ENCODE data around the gene SEMA7A.
"Not testable (repeated sequence)": the region's sequence is repeated elsewhere in the genome, so short reads cannot be mapped to it uniquely, and the experiment has no call there.

SEMA7A gene, protein sequence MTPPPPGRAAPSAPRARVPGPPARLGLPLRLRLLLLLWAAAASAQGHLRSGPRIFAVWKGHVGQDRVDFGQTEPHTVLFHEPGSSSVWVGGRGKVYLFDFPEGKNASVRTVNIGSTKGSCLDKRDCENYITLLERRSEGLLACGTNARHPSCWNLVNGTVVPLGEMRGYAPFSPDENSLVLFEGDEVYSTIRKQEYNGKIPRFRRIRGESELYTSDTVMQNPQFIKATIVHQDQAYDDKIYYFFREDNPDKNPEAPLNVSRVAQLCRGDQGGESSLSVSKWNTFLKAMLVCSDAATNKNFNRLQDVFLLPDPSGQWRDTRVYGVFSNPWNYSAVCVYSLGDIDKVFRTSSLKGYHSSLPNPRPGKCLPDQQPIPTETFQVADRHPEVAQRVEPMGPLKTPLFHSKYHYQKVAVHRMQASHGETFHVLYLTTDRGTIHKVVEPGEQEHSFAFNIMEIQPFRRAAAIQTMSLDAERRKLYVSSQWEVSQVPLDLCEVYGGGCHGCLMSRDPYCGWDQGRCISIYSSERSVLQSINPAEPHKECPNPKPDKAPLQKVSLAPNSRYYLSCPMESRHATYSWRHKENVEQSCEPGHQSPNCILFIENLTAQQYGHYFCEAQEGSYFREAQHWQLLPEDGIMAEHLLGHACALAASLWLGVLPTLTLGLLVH

DNA sequence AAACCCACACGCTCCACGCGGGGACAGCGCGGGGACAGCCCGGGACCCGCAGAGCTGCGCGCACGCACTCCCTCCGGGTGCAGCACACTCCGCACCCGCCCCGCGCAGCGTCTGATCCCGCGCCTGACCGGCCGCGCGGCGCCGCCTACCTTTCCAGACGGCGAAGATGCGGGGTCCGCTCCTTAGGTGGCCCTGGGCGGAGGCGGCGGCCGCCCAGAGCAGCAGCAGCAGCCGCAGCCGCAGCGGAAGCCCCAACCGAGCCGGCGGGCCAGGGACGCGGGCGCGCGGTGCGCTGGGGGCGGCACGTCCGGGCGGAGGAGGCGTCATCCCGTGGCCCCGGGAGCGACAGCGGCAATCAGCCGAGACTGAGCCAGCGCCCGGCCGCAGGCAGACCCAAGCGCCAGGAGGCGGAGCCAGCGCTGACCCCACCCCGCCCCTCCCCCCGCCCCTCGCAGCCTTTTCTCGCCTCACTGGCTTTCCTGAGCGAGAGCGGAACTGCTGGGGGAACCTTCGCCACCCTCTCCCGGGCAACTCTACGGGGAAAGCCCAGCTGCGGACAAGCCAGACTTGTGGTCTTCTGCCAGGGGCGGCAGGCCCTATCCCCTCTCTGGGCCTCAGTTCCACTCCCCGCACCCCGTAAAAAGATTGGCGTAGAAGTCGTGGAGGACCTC, at the start of gene SEMA7A:
TSS of gene SEMA7A (minus strand) at position 367 of the 671 bp plus-strand sequence. CDS start at position 327, 40 bp downstream.
- peak; percentile 82 for DNase-seq

DNA sequence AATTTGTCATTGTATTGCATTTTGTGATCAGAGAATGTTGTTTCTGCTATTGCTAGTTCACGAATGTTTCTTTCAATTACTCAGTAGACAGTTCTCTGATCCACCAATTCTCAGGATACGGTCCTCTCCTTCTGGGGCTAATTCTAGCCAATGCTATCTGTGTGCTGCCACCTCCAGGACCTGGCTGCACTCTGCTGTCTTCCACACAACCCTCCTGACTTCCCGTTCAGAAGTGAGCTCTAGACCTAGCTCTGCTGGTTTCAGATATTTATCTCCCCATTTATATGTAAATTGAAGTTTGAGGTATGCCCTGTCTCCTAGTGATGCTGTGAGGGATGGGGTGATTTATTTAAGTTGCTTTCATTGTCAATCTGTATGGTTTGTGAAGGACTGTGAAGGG, 48.9 kb upstream of the SEMA7A start:
- DNase-seq, result no peak

DNA sequence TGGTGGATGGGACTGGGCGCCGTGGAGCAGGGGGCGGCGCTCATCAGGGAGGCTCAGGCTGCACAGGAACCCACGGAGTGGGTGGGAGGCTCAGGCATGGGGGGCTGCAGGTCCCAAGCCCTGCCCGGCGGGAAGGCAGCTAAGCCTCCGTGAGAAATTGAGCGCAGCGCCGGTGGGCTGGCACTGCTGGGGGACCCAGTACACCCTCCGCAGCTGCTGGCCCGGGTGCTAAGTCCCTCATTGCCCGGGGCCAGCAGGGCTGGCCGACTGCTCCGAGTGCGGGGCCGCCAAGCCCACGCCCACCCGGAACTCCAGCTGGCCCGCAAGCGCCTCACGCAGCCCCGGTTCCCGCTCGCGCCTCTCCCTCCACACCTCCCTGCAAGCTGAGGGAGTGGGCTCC, 46.6 kb upstream of the SEMA7A start:
- not testable (repeated sequence) for DNase-seq

DNA sequence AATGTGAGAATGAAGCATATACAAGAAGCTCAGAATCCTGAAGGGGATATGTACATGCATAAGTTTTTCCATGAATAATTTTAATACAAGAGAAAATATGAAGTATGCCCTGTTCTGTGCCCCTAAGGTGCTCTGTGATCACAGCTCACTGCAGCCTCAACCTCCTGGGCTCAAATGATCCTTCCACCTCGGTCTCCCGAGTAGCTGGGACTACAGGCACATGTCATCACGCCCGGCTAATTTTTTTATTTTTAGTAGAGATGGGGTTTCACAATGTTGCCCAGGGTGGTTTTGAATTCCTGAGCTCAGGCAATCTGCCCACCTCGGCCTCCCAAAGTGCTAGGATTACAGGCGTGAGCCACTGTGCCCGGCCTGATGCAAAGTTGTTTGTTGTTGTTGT, 37.9 kb upstream of the SEMA7A start:
- not testable (repeated sequence) for DNase-seq

DNA sequence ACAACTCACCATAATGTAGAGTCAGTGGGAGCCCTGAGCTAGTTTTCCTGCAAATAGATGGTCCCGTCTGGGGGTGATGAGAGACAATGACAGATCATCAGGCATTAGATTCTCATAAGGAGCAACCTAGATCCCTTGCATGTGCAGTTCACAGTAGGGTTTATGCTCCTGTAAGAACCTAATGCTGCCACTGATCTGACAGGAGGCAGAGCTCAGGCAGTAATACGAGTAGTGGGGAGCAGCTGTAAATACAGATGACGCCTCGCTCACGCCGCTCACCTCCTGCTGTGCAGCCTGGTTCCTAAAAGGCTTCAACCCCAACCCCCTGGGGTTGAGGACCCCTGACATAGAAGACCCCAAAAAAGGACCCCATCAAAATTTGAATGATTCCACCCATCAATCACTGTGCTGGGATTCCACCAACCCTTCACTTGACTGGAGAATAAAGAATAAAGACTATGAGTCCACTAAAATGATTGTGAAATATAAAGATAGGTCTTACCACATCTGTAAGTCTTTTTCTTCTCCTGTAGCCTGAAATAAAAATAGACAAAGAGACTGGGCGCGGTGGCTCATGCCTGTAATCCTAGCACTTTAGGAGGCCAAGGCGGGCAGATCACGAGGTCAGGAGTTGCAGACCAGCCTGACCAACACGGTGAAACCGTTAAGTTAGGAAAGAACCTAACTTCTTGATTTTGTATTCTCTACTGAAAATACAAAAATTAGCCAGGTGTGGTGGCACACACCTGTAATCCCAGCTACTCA, 37.1 kb upstream of the SEMA7A start:
- DNase-seq, result no peak

DNA sequence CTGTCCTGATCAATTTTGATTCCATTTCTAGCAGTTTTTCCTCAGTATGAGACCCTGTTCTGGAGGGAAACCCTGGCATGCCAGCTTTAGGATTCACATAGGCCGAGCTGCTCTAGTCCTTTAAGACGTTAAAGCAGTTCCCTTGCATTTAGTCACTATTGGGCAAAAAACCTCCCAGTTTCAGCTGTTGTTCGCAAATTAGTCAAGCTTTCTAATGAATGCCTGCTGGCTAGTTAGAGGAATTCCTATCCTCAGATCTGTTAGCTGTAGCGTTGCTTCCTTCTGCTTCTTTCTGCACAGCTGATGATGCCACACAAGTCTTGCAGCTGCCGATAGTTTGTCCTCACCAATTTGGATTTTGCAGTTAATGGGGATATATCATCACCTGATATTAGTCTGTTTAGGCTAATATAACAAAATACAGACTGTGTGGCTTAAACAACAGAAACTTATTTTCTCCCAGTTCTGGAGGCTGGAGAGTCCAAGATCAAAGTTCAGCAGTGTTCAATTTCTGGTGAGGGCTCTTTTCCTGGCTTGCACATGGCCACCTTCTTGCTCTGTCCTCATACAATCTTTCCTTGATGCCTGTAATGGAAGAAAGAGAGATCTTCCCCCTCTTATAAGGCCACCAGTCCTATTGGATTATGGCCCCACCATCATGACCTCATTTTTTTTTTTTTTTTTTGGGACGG, 34.7 kb upstream of the SEMA7A start:
- DNase-seq, result no peak

DNA sequence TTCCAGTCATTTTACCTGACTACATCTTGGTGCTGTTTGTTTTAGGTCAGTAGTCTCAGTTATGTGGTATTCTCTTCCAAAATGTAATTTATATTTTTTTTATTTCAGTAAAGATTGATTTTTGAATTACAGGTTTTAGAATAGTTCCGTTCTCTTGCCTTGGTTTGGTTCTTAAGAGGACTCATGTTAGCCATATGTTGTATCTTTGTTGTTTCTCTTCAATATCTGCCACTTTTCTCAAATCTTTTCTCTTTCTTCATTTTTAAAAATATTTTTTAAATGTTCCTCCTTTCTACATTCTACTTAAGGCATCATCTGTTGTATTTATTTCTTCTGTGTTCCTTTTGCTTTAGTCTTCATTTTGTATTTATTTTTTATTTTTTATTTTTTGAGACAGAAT, 32.8 kb upstream of the SEMA7A start:
- no peak for DNase-seq

DNA sequence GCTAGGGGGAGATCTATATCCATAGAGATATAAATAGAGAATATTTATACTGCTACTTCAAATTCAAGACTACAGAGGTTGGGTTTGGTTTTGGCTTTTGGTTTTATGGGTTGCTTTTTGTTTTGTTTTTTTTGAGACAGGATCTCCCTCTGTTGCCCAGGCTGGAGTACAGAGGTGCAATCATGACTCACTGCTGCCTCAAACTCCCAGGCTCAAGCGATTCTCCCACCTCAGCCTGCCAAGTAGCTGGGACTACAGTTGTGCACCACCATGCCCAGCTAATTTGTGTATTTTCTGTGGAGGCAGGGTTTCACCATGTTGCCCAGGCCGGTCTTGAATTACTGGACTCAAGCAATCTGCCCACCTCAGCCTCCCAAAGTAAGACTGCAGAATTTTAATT, 31.1 kb upstream of the SEMA7A start:
- no peak for DNase-seq

DNA sequence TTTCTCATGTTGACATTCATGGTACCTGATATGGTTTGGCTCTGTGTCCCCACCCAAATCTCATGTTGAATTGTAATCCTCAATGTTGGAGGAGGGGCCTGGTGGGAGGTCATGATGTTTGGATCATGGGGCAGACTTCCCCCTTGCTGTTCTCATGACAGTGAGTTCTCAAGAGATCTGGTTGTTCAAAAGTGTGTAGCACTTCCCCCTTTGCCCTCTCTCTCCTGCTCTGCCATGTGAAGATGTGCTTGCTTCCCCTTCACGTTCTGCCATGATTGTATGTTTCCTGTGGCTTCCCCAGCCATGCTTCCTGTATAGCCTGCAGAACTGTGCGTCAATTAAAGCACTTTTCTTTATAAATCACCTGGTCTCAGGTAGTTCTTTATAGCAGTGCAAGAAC, 30.5 kb upstream of the SEMA7A start:
- DNase-seq, result no peak

DNA sequence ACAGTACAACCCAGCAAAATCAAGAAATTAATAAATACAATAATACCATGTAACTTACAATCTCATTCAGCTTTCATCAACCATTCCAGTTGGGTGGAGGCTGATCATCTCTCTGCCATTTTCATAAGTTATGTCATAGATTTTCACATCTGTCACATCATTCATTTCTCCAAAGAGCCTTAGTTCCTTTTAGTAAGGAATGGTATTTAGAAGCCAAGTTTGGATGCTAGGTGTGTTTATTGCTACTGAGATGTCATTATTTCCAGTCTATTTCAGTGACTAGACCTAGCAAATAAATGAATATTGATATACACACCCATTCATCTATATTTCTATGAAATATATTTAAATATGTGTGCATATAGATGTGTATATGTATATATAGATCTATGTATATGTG, 29.9 kb upstream of the SEMA7A start:
- no peak for DNase-seq

DNA sequence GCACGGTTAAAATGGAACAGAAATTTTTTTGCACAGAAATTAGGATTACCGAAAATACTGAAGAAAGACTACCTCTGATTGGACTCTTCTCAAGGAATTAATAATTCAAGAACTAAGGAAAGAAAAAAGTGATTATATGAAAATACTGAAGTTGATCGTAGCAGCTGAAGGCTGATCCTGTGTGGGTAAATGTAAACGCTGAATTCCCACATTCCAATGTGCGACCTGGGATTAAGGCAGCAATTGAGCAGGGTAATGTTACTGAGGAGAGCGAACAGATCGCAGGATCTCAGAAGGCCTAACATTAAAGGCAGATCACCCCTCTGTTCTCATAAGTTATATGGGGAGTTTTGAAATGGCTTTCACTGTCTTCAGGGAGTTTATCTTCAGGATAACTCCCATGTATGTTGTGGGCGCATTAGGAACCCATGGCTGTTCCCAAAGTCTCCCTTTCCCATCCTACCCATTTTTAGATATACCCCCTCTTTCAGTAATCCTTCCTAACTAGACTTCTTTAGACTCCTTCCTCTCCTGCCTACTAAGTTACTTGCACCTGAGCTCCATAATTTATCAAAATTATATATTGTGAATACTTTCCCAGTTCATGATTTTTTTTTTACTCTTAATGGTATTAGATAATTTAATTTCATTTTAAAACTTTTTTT, 28.2 kb upstream of the SEMA7A start:
- peak; percentile 11 for DNase-seq

DNA sequence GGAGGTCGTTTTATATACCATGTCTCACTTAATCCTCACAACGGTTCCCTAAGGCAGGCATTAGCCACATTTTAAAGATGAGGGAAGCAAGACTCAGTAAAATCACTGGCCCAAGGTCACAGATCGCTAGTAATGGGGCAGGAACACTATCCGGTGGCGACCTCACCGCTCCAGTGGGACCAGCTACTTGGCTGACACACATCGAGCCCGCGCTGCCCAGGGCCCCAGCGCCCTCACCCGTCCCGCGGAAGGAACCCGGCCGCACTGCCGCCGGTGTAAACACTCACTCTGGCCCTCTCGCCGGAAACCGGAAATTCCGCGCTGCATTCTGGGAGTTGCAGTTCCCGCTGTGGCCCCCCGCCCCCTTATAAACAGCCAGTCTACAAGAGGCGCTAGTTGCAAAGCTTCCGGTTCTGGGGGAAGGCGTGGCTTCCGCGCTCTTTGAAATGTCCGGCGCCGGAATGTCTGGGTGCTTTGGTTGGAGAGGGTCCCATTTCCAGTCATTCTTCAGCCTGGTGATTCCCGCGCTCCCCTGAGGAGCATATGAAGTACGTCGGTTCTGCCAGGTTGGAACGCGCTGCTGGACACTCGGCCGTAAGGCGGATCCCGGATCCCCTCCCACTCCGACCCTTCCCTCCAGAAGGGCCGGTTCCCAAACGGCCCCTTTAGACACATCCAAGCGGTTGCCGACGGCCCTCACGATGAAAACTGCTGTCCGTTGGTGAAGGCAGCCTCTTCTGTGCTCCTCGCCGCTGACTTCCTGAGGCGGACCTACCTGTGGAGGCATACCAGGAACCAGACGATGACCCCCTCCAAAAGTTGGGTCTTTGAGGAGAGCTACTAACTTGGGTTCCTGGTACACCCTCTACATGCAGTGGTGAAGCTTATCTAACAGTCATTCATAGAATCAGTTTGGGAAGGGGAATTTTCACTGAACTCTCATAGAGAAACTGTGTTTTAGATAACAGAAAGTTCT, 27.4 kb upstream of the SEMA7A start, which contains the start of gene UBL7:
TSS of gene UBL7 (minus strand) at position 290 of the 976 bp plus-strand sequence. CDS start 2,293 bp downstream, outside the sequence.
- peak; percentile 96 for DNase-seq

DNA sequence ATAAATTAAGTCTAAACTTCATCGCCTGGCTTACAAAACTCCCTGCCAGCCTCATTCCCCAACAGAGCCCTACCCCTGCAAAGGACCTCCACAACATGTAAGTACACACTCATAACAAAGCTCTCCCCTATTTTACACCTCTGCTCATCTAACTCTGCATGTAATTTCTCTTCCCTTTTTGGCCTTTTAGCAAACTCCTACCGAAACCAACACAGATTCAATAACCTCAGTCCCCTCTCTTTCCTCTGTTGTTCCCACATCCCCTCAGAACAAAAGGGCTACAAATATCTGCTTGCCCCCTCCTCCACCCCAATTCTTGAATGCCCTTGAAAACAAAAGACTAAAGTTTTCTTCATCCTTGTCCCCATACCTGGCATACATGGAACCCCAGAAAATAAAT, 26.5 kb upstream of the SEMA7A start:
- no peak for DNase-seq

DNA sequence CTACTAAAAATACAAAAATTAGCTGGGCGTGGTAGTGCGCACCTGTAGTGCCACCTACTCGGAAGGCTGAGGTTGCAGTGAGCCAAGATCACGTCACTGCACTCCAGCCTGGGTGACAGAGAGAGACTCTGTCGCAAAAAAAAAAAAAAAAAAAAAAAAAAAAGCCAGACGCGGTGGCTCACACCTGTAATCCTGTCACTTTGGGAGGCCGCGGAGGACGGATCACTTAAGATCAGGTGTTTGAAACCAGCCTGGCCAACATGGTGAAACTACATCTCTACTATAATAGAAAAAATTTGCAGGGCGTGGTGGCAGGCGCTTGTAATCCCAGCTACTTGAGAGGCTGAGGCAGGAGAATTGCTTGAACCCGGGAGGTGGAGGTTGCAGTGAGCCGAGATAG, 26.0 kb upstream of the SEMA7A start:
- DNase-seq, result not testable (repeated sequence)

DNA sequence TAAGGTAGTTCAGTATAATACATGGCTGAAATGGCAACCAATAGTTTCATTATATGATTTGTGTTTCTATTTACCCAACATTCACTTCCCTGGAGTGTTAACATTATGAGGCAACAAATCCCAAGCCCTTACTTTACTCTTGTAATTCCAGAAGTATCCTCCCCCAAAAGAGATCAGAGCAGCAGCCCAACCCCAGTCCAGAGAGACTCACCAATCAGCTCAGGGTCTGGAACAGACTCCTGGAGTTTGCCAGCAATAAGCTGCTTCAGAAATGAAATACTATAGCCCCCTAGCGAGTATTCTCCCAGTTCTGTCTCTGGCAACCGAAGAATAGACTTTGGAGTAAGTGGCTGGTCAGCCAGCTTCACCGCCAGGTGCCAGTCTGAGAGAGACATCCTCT, 24.7 kb upstream of the SEMA7A start:
- DNase-seq, result no peak

DNA sequence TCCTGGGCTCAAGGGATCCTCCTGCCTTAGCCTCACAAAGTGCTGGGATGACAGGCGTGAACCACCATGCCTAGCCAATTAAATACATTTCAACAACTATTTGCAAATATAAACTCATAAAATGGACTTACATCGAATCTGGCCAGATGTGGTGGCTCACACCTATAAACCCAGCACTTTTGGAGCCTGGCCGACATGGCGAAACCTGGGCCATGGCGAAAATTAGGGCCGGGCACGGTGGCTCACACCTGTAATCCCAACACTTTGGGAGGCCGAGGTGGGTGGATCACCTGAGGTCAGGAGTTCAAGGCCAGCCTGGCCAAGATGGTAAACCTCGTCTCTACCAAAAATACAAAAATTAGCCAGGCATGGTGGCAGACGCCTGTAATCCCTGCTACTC, 23.3 kb upstream of the SEMA7A start:
- DNase-seq, result not testable (repeated sequence)

DNA sequence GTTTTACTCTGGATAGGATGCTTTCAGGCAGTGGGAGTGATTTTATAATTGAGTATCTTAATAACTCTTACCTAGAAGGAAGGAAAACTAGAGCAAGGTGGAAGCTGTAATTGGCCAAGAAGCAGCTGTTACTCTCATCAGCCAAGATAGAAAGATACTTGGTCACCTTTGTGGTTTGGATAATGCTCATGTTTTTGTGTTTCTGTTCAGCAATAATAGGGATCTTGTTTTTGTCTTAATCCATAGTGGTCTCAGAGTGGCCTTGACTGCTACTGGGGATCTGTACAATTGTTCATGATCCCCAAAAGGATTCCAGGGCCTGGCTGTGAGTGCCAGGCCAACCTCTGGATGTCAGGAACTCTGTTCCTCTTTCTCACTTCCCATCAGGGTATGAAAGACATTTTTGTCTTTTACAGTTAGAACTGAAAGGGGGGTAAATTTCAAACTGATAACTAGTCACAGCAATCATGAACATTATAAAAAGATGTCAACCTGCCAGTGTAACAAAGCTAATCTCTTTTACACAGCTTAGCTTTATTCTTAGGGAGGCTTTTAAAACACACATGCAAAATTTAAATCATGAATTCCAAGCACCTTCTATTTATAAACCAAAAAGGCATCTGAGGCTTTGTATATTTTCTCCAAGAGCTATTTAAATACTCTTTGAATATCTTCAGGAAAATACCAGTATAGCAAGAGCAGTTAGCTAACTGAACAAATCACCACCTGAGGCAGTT, 21.2 kb upstream of the SEMA7A start:
- no peak for DNase-seq

DNA sequence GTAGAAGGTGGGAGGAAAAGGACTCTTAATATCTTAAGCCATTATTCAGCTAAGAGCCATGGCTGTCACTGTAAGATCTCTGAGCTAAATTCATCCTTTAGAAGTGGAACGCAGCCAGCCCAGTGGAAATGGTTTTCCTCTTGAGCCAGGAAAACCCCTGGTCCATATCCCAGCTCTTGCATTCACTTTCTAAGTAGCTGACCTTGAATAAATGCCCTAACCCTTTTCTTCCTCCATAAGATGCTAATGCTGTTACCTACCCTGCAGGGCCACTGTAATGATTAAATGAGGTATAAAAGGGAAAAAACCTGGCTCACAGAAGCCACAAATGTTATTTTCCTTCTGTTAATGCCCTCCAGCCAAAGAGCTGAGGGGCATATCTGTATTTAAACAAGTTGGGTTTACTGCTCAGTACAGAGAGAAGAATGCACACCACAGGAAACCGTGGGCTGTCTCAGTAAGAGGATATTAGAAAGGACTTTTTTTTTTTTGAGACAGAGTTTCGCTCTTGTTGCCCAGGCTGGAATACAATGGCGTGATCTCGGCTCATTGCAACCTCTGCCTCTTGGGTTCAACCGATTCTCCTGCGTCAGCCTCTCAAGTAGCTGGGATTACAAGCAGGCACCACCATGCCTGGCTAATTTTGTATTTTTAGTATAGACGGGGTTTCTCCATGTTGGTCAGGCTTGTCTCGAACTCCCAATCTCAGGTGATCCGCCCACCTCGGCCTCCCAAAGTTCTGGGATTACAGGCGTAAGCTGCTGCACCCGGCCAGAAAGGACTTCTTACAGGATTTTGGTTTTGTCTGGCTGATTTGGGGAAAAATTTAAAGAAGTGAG, 20.4 kb upstream of the SEMA7A start:
- DNase-seq, result no peak
